HFF-Myc (cell line): ENCODE results near the gene CEP295NL.
"Not testable (repeated sequence)": the region's sequence is repeated elsewhere in the genome, so short reads cannot be mapped to it uniquely, and the experiment has no call there.

Experiments
- DNase-seq: peaks from one replicate; pipeline ENCODE4 v3.0.0-alpha.2; 2011; ENCODE audit warnings: low read depth; ENCODE audit errors: extremely low read depth
- H3K4me3 ChIP-seq: replicated peaks from 2 replicates; pipeline ENCODE4 v1.5.1; 2011; ENCODE audit warnings: low read depth, mild to moderate bottlenecking, control low read depth, low read length
- CTCF ChIP-seq: IDR thresholded peaks from 2 replicates; pipeline ENCODE4 v1.5.1; 2012; ENCODE audit warnings: mild to moderate bottlenecking, low read depth, low read length, control low read depth; ENCODE audit errors: missing control alignments

CEP295NL gene

DNA sequence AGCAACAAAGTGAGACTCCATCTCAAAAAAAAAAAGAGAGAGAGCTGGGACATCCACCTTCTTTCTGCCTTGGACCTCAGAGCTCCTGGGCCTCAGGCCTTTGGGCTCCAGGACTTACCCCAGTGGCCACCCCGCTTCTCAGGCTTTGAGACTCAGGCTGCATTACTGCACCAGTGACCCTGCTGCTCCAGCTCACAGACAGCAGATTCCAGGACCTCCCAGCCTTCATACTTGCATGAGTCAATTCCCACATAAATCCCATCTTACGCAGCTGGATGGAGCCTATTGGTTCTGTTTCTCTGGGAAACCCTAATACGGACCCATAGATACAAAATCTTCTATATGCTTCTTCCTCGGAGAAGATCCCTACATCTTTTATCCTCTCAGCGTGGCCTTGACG lies 2.1 kb upstream of the CEP295NL start:
- DNase-seq: no peak
- no peak for TF ChIP-seq CTCF
- H3K4me3 ChIP-seq: no peak overlapping the region

DNA sequence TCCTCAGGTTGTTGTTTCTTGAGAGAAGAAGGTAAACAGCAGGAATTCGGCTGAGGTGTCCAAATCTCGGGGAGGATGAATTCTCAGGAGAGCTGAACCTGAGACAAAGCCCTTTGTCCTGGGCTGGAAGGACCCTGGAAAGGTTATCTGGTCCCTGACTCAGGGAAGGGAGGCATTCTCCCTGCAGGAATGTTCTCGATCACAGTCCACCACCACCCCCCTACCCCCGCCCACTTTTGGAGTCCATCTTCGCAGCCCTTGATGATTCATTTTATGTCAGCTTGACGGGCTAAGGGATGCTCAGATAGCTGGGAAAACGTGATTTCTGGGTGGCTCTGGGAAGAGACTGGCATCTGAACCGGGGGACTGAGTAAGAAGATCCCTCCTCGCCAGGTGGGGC lies 1.4 kb upstream of the CEP295NL start:
- TF ChIP-seq CTCF: no peak
- no peak for DNase-seq
- H3K4me3 ChIP-seq: no peak overlapping the region

DNA sequence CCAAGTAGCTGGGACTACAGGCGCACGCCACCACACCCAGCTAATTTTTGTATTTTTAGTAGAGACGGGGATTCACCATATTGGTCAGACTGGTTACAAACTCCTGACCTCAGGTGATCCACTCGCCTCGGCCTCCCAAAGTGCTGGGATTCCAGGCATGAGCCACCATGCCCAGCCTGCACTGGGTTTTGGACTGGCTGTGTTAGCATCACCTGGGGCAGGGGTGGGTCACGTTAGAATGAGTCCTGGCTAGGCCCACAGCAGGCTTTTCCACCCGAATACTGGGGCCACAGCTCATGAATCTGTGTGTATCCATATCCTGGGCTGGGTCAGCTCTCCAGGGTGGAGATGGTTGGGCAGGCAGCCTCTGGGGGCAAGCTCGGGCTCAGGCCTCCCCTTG lies 770 bp downstream of the CEP295NL start:
- not testable (repeated sequence) for DNase-seq, H3K4me3 ChIP-seq

- no peak for DNase-seq
- no peak for TF ChIP-seq CTCF
- no peak overlapping the region for H3K4me3 ChIP-seq
Measured at GRCh38 chr17:78901806-78902205, 1.2 kb downstream of the CEP295NL start.

DNA sequence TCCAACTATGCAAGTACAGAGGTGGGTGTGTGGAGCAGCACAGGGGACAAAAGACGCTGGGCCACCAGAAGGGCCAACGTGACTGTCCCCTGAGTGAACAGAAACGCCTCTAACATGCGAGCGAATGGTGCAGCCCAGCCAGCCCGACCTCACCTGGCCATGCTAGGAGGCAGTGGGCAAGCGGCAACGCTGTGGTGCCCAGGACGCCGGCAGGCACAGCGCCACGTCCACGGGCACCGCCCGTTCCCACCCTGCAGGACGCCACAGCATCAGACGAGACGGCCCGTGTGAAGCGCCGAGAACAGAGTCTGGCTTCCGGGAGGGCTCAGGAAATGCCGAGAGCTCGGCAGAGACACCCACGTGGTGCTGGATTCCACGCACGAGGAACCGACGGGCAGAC lies 2.2 kb downstream of the CEP295NL start:
- no peak for DNase-seq
- no peak for TF ChIP-seq CTCF
- H3K4me3 ChIP-seq: no peak overlapping the region

DNA sequence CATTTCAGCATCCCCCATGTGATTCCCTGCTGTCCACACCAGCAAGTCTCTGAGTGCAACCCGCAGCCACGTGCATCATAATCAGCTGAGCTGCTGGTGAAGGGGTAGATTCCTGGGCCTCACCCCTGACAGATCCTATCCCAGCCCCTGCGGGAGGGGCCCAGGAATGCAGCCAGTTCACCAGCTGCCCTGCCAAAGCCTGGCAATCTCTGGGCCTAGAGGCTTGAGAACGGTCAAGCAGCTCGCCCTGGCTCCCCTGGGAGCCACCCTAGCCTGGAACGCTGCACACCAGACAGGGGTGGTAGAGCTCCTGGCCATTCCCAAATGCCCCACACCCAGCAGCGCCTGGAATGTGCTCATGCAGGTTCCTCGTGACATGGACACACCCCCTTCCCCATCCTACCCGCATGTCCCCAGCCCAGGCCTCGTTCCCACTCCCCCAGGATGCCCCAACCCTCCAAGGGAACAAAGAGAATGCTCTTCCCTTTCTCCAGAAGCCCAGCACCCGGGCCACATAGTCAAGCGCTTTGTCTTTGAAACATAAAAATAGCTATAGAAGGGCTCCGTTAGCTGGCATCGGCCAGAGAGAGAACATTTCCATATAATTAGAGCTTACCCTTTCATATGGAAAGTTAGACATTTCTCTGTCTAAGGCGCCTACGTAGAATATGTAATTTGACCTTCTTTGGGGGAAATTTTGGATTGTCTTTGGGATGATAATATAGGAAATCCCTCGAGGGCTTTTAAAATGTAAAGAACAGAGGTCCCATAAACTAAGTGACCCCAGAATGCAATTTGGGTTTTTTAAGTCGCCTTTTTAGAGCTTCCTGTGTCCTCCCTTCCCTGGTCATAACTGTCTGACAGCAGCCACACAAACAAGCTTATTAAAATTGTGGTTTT lies 3.4 kb downstream of the CEP295NL start:
- no peak for DNase-seq
- no peak for TF ChIP-seq CTCF

GRCh38 chr17:78898947-78899346 lies 4.1 kb downstream of the CEP295NL start:
- no peak overlapping the region for H3K4me3 ChIP-seq
- DNase-seq: no peak
- TF ChIP-seq CTCF: no peak

More for the DNA sequence above, 3.4 kb downstream of the CEP295NL start:
- H3K4me3 ChIP-seq: no peak overlapping the region
